MM.1S (cell line): ENCODE data around the gene CWC27.
A peak's percentile ranks its signal among the peaks of the same experiment; 100 is the strongest.

ENCODE experiments used
- DNase-seq: peaks from one replicate; pipeline ENCODE4 v3.0.0-alpha.2; 2015
- H2AFZ ChIP-seq: fragments of 300-600 bp; sonication (generic); 2 replicates; pipeline ENCODE4 v1.6.0; 2016; ENCODE audit warnings: antibody characterized with exemption, low read length
- H3F3A ChIP-seq: fragments of 300-600 bp; sonication (generic); 2 replicates; pipeline ENCODE4 v1.6.1; 2016; ENCODE audit warnings: mild to moderate bottlenecking, antibody characterized with exemption, low read length, moderate library complexity, mixed read lengths; ENCODE audit not compliant: insufficient read depth
- H3K27ac ChIP-seq: fragments of 300-600 bp; sonication (generic); 2 replicates; pipeline ENCODE4 v1.5.1; 2016; ENCODE audit warnings: mild to moderate bottlenecking, low read length
- H3K27me3 ChIP-seq: fragments of 300-600 bp; sonication (generic); replicated peaks from 2 replicates; pipeline ENCODE4 v1.6.0; 2016; ENCODE audit warnings: low read length; ENCODE audit not compliant: insufficient read depth
- H3K36me3 ChIP-seq: fragments of 300-600 bp; sonication (generic); replicated peaks from 2 replicates; pipeline ENCODE4 v1.6.1; 2016; ENCODE audit warnings: mild to moderate bottlenecking, low read length, mixed read lengths; ENCODE audit not compliant: insufficient read depth
- H3K4me1 ChIP-seq: fragments of 300-600 bp; sonication (generic); 2 replicates; pipeline ENCODE4 v1.6.1; 2016; ENCODE audit warnings: low read length, mixed read lengths
- H3K4me2 ChIP-seq: fragments of 300-600 bp; sonication (generic); 2 replicates; pipeline ENCODE4 v1.6.0; 2016; ENCODE audit warnings: low read depth, low read length
- H3K4me3 ChIP-seq: fragments of 300-600 bp; sonication (generic); 2 replicates; pipeline ENCODE4 v1.5.1; 2016; ENCODE audit warnings: low read length, mixed read lengths
- H3K79me2 ChIP-seq: fragments of 300-600 bp; sonication (generic); 2 replicates; pipeline ENCODE4 v1.6.1; 2016; ENCODE audit warnings: mixed run types, low read length, mixed read lengths
- H3K9ac ChIP-seq: fragments of 300-600 bp; sonication (generic); 2 replicates; pipeline ENCODE4 v1.6.1; 2016; ENCODE audit warnings: low read length, mixed read lengths
- H3K9me2 ChIP-seq: fragments of 300-600 bp; sonication (generic); replicated peaks from 2 replicates; pipeline ENCODE4 v1.6.1; 2016; ENCODE audit warnings: mild to moderate bottlenecking, low read length, mixed read lengths; ENCODE audit not compliant: insufficient read depth
- H3K9me3 ChIP-seq: fragments of 300-600 bp; sonication (generic); replicated peaks from 2 replicates; pipeline ENCODE4 v1.6.1; 2016; ENCODE audit warnings: mild to moderate bottlenecking, low read length, mixed read lengths; ENCODE audit not compliant: insufficient read depth
- H4K20me1 ChIP-seq: fragments of 300-600 bp; sonication (generic); 2 replicates; pipeline ENCODE4 v1.6.1; 2016; ENCODE audit warnings: mild to moderate bottlenecking, low read length, moderate library complexity, mixed read lengths; ENCODE audit not compliant: insufficient read depth
- CTCF ChIP-seq: fragments of 300-600 bp; sonication (generic); IDR thresholded peaks from 2 replicates; pipeline ENCODE4 v1.5.1; 2016; ENCODE audit warnings: antibody characterized with exemption, low read length, mixed read lengths
- EZH2 ChIP-seq: fragments of 300-600 bp; sonication (generic); optimal IDR thresholded peaks from 2 replicates; pipeline ENCODE3; 2017; ENCODE audit warnings: low read depth, mild to moderate bottlenecking, antibody characterized with exemption, low read length, mixed read lengths
- EZH2phosphoT487 ChIP-seq: fragments of 300-600 bp; sonication (generic); IDR thresholded peaks from 2 replicates; pipeline ENCODE4 v1.6.1; 2018; ENCODE audit warnings: antibody characterized with exemption, low read length

The CWC27 gene

DNA sequence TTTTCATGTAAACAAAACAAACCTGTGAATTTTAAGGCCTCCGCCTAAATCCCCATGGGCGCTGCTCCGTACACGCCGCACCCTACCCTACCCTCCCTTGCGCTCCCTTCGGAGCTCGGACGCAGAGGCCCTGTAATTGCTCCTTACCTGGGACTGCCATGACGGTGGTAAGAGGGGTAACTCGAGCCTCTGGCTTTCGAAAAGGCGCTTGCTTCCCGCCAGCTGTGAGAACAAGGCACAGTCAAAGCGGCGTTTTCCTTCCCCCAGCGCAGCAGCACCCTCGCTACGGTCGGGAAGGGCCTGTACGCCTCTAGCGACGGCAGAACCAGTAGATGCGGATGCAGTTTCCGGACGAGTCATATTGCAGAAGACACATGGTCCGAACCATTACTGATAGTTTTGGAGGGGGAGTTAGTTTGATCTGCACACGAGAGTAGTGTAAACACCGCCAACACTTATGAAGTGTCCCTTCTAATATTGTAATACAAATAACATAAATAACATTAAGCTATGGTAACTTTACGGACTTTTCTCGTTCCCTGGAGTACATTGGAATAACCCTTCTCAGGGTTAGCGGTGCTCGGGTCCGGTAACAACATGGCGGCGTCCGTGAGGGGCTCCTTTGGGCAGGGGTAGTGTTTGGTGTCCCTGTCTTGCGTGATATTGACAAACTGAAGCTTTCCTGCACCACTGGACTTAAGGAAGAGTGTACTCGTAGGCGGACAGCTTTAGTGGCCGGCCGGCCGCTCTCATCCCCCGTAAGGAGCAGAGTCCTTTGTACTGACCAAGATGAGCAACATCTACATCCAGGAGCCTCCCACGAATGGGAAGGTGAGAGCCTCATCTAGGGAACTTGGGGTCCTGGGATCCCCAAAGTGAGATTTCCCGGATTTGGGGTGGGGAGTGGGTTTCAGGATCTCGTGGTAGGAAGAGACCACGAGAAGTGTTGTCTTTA is at the start of gene CWC27, which contains the start of gene SREK1IP1:
TSS of gene CWC27 (plus strand) at position 573 of the 955 bp plus-strand sequence. CDS start at position 790, 217 bp downstream.
TSS of gene SREK1IP1 (minus strand) at position 334 of the 955 bp plus-strand sequence. CDS start at position 160, 174 bp downstream.
- DNase-seq: peak; percentile 91
- Histone ChIP-seq H4K20me1 (no peaks in the 10 kb centered on the region), H3F3A (no peaks in the 10 kb centered on the region; the same call in 1 of the 2 replicates), H3K79me2 (peaks cover 80% of the 10 kb centered on the region), H3K9ac (peak within 1 kb of the TSS; percentile 79), H3K36me3 (peaks cover 4% of the 10 kb centered on the region), H3K4me1 (peaks cover 39% of the 10 kb centered on the region), H3K27me3 (no peaks in the 10 kb centered on the region), H3K9me3 (no peaks in the 10 kb centered on the region), H3K4me2 (peak within 1 kb of the TSS; percentile 97), H3K9me2 (no peaks in the 10 kb centered on the region), H3K27ac (peak within 1 kb of the TSS; percentile 48; the same call in 1 of the 2 replicates), H2AFZ (peak within 1 kb of the TSS; percentile 82), H3K4me3 (peak within 1 kb of the TSS; percentile 95)
- TF ChIP-seq CTCF (no peak), EZH2phosphoT487 (no peak), EZH2 (no peak)

GRCh38 chr5:64722588-64722987 is 46.1 kb upstream of the CWC27 start:
- Histone ChIP-seq H3K9ac (no peak overlapping the region), H3K27ac (no peak overlapping the region), H3K27me3 (no peaks in the 10 kb centered on the region), H3K36me3 (no peaks in the 10 kb centered on the region; the same call in 1 of the 2 replicates), H3F3A (peaks cover 6% of the 10 kb centered on the region), H2AFZ (no peak overlapping the region), H3K79me2 (no peaks in the 10 kb centered on the region), H3K4me2 (no peak overlapping the region), H3K4me3 (no peak overlapping the region), H3K4me1 (peaks cover 8% of the 10 kb centered on the region), H4K20me1 (no peaks in the 10 kb centered on the region), H3K9me2 (no peaks in the 10 kb centered on the region; the same call in 1 of the 2 replicates), H3K9me3 (no peaks in the 10 kb centered on the region)
- no peak for TF ChIP-seq EZH2phosphoT487
- TF ChIP-seq EZH2: no peak
- TF ChIP-seq CTCF: no peak
- DNase-seq: no peak

DNA sequence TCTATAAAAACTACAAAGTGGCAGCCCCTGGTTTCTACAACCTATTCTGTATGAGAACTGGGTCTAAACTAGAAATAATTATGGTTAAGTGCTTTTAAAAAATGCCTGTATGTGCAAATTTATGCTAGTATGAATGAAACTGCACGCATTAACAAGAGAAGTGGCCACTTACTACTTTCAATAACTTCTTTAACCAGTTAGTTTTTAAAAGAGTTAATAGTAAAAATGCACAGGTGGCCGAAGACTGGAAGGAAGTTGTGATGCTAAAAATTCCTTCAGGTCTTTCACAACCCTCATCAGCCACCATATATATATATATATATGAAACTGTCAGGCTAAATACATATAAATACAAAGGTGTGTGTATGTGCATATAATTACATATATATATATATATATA is 41.6 kb upstream of the CWC27 start:
- no peaks in the 10 kb centered on the region for H4K20me1 ChIP-seq
- H3K4me2 ChIP-seq: peak overlapping the region; percentile 56; the same call in 1 of the 2 replicates
- peak overlapping the region; percentile 57; the same call in 1 of the 2 replicates for H3K27ac ChIP-seq
- DNase-seq: peak; percentile 65
- no peaks in the 10 kb centered on the region; the same call in 1 of the 2 replicates for H3K36me3 ChIP-seq
- TF ChIP-seq EZH2phosphoT487 (no peak), CTCF (no peak), EZH2 (no peak)
- H3K4me1 ChIP-seq: peaks cover 8% of the 10 kb centered on the region
- no peaks in the 10 kb centered on the region for H3K9me3 ChIP-seq
- no peak overlapping the region for H3K4me3 ChIP-seq
- no peaks in the 10 kb centered on the region for H3K27me3 ChIP-seq
- peaks cover 6% of the 10 kb centered on the region for H3F3A ChIP-seq
- no peak overlapping the region for H3K9ac ChIP-seq
- no peak overlapping the region for H2AFZ ChIP-seq
- H3K9me2 ChIP-seq: no peaks in the 10 kb centered on the region; the same call in 1 of the 2 replicates
- no peaks in the 10 kb centered on the region for H3K79me2 ChIP-seq
